D721Med (cell line): ENCODE results near the gene TGFBR3L.

ENCODE experiments used
- DNase-seq: peaks from one replicate; pipeline ENCODE4 v3.0.0; 2011; ENCODE audit warnings: low spot score; ENCODE audit not compliant: insufficient read length
- FAIRE-seq: peaks from 2 replicates; lab custom pipeline; 2011; peaks lifted over from hg19 to GRCh38; lab: Jason Lieb, UNC
- TF ChIP-seq, protein P1 (sequence below): IDR thresholded peaks from 2 replicates; pipeline ENCODE4 v1.5.1; 2012; ENCODE audit warnings: mild to moderate bottlenecking, control low read depth; ENCODE audit not compliant: insufficient read depth; ENCODE audit errors: missing control alignments

TGFBR3L gene

DNA sequence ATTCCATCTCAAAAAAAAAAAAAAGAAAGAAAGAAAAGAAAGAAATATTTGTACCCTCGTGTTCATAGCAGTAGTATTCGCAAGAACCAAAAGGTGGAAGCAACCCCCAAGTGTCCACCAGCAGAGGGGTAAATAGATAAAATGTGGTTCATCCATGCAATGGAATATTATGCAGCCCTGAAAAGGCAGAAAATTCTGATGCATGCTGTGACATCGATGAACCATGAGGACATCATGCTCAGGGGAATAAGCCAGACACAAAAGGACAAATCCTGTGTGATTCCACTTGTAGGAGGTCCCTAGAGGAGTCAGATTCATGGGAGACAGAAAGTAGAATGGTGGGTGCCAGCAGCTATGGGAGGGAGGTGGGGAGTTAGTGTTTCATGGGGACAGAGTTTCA is 32.7 kb upstream of the TGFBR3L start:
- TF ChIP-seq, protein P1, sequence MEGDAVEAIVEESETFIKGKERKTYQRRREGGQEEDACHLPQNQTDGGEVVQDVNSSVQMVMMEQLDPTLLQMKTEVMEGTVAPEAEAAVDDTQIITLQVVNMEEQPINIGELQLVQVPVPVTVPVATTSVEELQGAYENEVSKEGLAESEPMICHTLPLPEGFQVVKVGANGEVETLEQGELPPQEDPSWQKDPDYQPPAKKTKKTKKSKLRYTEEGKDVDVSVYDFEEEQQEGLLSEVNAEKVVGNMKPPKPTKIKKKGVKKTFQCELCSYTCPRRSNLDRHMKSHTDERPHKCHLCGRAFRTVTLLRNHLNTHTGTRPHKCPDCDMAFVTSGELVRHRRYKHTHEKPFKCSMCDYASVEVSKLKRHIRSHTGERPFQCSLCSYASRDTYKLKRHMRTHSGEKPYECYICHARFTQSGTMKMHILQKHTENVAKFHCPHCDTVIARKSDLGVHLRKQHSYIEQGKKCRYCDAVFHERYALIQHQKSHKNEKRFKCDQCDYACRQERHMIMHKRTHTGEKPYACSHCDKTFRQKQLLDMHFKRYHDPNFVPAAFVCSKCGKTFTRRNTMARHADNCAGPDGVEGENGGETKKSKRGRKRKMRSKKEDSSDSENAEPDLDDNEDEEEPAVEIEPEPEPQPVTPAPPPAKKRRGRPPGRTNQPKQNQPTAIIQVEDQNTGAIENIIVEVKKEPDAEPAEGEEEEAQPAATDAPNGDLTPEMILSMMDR, result no peak
- no peak for DNase-seq
- FAIRE-seq, result no peak

DNA sequence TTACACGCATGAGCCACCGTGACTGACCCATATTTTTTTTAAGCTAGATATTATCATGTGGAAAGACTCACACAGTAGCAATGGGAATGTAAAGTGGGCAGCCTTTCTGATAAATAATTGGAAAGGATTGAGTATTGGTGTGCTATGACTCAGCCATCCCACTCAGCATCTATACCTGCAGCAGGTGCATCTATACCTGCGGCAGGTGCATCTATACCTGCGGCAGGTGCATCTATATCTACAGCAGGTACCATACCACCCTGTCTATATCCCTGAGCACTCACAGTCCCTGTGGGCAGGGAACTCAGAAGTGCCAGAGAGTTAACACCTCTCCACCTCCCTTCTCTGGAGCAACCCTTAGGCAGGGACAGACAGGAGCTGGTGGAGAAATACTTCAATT is 31.5 kb upstream of the TGFBR3L start:
- TF ChIP-seq, protein P1, result no peak
- DNase-seq, result no peak
- FAIRE-seq, result no peak

DNA sequence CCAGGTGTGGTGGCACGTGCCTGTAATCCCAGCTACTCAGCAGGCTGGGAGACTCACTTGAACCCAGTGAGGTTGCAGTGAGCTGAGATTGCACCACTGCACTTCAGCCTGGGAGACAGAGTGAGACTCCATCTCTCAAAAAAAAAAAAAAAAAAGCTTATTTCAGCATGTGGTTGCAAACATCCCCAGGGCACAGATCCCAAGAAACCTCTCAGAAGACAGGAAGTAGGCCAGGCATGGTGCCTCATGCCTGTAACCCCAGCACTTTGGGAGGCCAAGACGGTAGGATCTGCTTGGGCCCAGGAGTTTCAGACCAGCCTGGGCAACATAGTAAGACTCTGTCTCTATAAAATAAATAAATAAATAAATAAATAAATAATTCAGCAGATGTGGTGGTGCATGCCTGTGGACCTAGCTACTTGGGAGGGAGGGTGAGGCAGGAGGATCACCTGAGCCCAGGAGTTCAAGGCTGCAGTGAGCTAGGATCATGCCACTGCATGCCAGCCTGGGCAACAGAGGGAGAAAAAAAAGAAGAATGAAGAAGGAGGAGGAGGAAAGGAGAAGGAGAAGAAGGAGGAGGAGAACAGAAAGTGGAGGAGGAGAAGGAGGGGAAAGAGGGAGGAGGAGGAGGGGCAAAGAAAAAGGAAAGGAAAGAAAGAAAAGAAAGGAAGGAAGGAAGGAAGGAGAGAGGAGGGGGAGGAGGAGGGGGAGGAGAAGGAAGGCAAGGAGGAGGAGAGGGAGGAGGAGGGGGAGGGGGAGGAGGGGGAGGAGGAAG is 30.6 kb upstream of the TGFBR3L start:
- DNase-seq (no peak), FAIRE-seq (no peak)
- TF ChIP-seq, protein P1, result no peak

DNA sequence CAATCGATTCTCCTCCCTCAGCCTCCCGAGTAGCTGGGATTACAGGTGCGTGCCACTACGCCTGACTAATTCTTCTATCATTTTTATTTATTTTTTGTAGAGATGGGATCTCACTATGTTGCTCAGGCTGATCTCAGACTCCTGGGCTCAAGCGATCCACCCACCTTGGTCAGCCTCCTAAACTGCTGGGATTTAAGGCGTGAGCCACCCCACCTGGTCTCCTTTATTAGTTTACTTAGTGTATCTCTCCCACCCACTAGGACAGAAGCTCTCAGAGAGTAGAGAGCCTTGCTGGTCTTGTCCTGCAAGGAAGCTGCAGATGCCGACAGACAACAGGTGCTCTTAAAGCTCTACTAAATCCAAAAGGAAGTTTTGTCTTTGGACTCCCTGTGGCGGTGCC is 28.8 kb upstream of the TGFBR3L start:
- FAIRE-seq (no peak), DNase-seq (no peak)
- TF ChIP-seq, protein P1, result no peak

DNA sequence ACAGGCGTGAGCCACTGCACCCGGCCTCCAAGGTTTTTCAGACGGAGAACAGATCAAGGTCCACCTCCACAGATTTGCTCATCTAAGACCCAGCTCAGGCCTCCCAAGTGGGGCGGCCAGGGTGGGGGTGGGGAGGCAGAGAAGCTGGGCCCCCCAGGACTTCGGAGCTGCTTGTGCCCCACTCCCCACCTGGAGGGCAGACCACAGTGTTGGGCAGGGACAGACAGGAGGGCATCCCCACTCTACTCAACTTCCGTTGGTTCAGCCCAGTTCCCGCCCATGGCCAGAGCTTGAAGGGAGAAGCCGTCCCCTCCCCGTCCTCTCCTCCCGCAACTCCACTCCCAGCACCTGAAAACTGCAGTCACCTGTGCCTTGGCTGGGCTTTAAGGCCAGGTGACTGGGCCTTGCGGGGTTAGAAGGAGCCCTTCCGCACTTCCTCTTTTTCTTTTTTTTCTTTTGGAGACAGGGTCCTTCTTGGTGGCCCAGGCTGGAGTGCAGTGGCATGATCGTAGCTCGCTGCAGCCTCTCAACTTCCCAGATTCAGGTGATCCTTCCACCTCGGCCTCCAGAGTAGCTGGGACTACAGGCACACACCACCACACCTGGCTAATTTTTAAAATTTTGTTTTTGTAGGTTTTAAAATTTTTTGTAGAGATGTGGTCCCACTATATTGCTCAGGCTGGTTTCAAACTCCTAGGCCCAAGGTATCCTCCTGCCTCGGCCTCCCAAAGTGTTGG is 27.1 kb upstream of the TGFBR3L start:
- no peak for FAIRE-seq
- TF ChIP-seq, protein P1, result no peak

DNA sequence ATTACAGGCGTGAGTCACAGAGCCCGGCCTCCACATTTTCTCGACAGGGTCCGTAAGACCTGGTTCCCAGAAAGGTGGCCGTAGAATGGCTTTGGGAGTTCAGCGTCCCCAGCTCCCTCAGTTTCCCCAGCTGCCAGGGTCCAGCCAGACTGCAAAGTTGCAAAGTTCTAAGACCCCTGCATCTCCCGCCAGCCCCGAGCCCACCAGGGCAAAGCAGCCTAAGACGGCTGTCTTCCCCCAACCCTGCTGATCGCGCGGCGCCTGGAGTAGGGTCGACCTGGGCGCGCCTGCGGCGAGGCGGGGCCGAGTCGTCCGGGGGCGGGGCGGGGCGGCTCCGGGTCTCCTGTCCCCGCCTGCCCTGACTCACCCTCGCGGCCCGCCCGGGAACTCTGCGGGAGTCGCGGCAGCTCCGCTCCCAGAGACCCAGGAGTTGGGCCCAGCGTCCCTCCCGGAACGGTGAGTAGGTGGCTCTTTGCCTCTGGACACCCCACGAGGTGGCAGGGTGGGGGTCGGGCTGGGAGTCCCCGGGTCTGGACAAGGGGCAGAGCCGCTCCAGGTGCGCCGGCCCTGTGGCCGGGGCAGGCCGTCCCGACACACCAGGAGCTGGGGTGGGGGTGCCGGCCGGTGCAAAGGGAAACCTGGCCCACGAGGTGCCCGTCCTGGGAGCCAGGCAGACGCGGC is 26.3 kb upstream of the TGFBR3L start, which contains the start of gene LRRC8E:
TSS of gene LRRC8E (plus strand) at position 366 of the 681 bp plus-strand sequence. CDS start 7,094 bp downstream, outside the sequence.
- DNase-seq (no peak), FAIRE-seq (no peak)
- TF ChIP-seq, protein P1, result no peak

More for the DNA sequence above, 27.1 kb upstream of the TGFBR3L start:
- peak; percentile 8 for DNase-seq
